Left forelimb (tissue), 1 donor: ENCODE data around the gene CACNA2D1.

Experiments used
- DNase-seq: peaks from one replicate; pipeline ENCODE4 v3.0.0-alpha.2; 2018; ENCODE audit warnings: low spot score

CACNA2D1 gene

DNA sequence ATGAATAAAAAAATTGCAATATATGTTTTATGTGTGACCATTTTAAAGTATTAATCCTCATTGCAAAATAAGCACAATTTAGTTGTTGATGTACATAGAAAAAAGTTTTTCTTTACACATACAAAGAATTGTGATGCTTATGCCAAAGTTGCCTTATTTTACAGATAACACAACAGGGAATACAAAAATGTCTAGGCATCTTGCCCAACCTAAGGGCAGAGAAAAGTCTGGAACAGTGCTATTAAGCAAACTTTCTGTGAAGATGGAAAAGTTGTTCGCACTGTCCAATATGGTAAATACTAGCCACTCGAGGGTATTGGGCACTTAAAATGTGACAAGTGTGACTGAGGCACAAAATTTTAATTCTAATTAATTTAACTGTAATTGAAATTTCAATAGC, 483.6 kb downstream of the CACNA2D1 start:
- DNase-seq, result no peak

DNA sequence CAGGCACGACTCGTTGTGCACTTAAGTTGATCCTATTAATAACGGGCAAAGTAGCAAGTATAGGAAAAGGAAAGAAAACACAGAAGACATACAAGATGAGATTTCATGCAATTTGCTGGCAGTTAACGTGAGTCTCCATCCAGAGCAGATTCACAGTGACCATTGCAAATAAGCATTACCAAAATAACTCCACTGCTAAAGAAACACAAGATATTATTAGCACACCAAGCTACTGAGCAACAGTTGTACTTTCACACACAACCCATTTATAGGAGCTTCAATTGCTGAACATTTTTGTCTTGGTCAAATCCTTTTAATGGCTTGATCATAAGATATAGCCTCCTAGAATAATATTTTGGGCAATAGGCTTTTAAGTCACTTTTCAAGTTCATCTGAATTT, 486.1 kb downstream of the CACNA2D1 start:
- DNase-seq, result no peak

GRCh38 chr7:81956520-81956919, 487.1 kb downstream of the CACNA2D1 start:
- DNase-seq, result no peak

DNA sequence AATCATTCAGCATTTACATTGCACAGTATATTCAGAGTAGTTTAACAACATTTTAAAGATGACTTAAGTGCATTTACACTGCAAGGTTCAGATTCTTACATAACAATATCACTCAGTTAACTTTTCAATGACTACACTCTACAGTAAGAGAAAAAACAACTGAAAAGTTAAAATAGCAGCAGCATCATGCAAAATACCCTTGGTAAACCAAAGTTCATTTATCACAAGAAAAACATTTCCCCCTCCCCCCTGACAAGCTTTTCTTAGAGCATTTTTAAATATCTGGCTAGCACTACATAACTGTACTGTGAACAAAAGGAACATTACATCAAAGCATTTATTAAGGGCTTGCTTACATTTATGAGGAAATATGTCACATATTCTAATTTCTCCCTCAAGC, 494.3 kb downstream of the CACNA2D1 start:
- DNase-seq, result no peak

GRCh38 chr7:81944058-81944457, 499.5 kb downstream of the CACNA2D1 start:
- DNase-seq, result no peak

DNA sequence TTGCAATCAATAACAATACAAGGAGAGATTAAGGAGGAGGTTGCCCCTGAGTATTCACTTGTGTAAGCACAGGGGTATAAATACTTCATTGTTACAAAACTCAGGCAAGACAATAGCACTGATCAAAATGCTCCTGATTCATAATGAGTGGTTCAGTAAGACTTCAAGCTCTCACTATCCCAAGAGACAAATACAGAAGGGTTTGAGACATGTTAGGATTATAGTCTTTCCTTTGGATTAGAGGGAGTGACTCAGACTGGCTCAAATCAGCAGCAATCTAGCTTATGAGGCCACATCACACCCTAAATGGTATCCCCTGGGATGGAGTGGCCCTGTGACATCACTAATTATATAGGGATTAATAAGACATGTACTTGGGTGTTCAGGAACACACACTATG, 506.5 kb downstream of the CACNA2D1 start:
- DNase-seq, result no peak

DNA sequence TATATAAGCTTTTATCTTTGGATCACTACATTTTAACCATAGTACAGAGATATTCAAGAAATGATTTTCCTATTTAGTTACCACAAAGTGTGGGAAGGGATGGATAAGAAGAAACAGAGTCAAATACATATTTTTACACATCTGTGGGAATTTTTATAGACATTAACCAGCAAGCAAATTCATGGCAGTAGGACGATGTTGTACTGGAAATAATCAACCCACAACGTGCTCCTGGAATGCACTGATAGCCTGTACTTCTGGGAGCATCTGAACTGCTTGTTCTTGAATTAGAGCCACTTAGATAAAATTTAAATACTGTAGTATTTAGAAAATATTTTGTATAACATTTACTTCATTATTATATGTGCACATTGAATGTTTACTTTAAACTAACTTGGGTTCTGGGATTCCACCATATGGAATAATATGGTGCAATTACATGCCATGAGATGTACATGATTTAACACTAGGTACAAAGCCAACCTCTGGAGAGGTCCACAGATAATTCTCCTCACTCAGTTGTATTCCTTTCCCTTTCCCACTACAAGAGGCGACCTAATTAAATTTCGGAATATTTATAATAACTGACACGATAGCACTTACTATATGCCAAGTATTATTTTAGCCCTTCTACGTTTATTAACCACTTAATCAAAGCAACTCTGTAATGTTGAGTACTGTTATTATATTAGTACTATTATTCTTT, 508.8 kb downstream of the CACNA2D1 start:
- DNase-seq, result no peak

GRCh38 chr7:81932936-81933335, 510.6 kb downstream of the CACNA2D1 start:
- DNase-seq, result no peak

- no peak for DNase-seq
Observed at GRCh38 chr7:81929386-81929785, 514.2 kb downstream of the CACNA2D1 start.

- no peak for DNase-seq
Observed at GRCh38 chr7:81926154-81926553, 517.4 kb downstream of the CACNA2D1 start.

GRCh38 chr7:81925530-81925929, 518.0 kb downstream of the CACNA2D1 start:
- no peak for DNase-seq

DNA sequence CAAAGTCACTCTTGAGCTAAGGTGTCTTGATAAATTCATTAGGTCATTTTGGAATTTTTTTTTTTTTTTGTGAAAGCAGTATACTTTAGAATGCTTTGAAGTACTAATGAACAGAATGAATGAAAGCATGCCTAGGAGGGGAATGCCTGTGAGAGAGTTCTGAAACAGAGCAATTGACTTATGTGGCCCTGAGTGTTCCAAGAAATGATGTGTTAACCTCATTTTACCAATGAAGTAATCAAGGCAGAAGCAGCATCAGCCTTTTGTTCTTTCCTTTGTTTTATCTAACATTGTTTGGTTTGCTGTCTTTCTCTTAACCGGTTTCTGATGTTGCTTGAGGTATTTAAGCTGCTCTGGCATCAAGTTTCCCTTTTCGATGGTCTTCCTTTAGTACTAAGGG, 519.1 kb downstream of the CACNA2D1 start:
- DNase-seq, result no peak

GRCh38 chr7:81919494-81919893, 524.1 kb downstream of the CACNA2D1 start:
- no peak for DNase-seq

- no peak for DNase-seq
Observed at GRCh38 chr7:81908220-81908619, 535.4 kb downstream of the CACNA2D1 start.

- no peak for DNase-seq
Observed at GRCh38 chr7:81903115-81903514, 540.5 kb downstream of the CACNA2D1 start.

DNA sequence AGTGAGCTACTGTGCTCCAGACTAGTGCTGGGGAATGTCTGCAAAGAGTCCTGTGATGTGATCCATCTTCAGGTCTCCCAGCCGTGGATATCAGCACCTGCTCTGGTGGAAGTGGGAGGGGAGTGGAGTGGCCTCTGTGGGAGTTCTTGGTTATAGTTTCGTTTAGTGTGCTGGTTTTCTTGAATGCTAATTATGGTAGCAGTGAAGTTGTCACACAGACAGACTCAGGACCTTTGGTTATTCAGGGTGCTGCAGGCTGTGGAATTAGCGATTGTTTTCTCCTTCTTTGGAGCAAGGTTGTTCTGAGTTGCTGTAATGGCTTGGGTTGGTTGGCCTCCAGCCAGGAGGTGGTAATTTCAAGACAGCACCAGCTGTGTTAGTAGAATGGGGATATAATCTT, 541.0 kb downstream of the CACNA2D1 start:
- DNase-seq, result no peak
